Activated CD8-positive, alpha-beta memory T cell treated with anti-CD3 and anti-CD28 coated beads, Interleukin-2, amount 50 U/mL, for 24 hours (primary cell): ENCODE results near the gene LRRC47.
A peak's percentile ranks its signal among the peaks of the same experiment; 100 is the strongest.

Experiments
- DNase-seq: peaks from one replicate; pipeline ENCODE4 v3.0.0-alpha.2; 2020; ENCODE audit errors: extremely low read depth

Gene LRRC47

GRCh38 chr1:3787349-3787715 lies 9.0 kb downstream of the LRRC47 start:
- DNase-seq: peak; percentile 19

GRCh38 chr1:3786468-3787348 lies 9.6 kb downstream of the LRRC47 start:
- no peak for DNase-seq

- DNase-seq: no peak
These were observed 10.7 kb downstream of the LRRC47 start for GRCh38 chr1:3785456-3786157.

GRCh38 chr1:3785045-3785444 lies 11.3 kb downstream of the LRRC47 start:
- DNase-seq: no peak

- DNase-seq: no peak
These were observed 12.4 kb downstream of the LRRC47 start for GRCh38 chr1:3783651-3784474.

GRCh38 chr1:3780901-3781300 lies 15.4 kb downstream of the LRRC47 start:
- no peak for DNase-seq

- no peak for DNase-seq
These were observed 16.3 kb downstream of the LRRC47 start for GRCh38 chr1:3779912-3780416.

GRCh38 chr1:3779265-3779911 lies 16.9 kb downstream of the LRRC47 start:
- no peak for DNase-seq

- DNase-seq: no peak
These were observed 17.6 kb downstream of the LRRC47 start for GRCh38 chr1:3778590-3779264.

- no peak for DNase-seq
These were observed 18.4 kb downstream of the LRRC47 start for GRCh38 chr1:3777647-3778589.

- no peak for DNase-seq
These were observed 19.2 kb downstream of the LRRC47 start for GRCh38 chr1:3777078-3777547.

GRCh38 chr1:3776231-3776961 lies 19.9 kb downstream of the LRRC47 start:
- no peak for DNase-seq

GRCh38 chr1:3775490-3776230 lies 20.6 kb downstream of the LRRC47 start:
- DNase-seq: no peak

GRCh38 chr1:3774946-3775489 lies 21.3 kb downstream of the LRRC47 start:
- no peak for DNase-seq

GRCh38 chr1:3774276-3774945 lies 21.9 kb downstream of the LRRC47 start:
- no peak for DNase-seq

- DNase-seq: no peak
These were observed 22.6 kb downstream of the LRRC47 start for GRCh38 chr1:3773572-3774275.
